Sigmoid colon (tissue), 7 donors: ENCODE measurements around the gene PLK2. TPM values are rescaled to one million over a fixed set of nuclear protein-coding genes. Genes with fewer than 3 reads are reported as not detected.

Source experiments
- DNase-seq: peaks from one replicate; pipeline ENCODE4 v3.0.0-alpha.2; 2019
- H3K27ac ChIP-seq, 4 donors: fragments of 200-600 bp; sonication (generic); one replicate each; pipeline ENCODE4 v1.5.1; 2016 to 2019; ENCODE audit warnings: mild to moderate bottlenecking in 1 of 4
- H3K27me3 ChIP-seq, 3 donors: fragments of 200-600 bp; sonication (generic); one replicate each; pipeline ENCODE4 v1.5.1; 2019; ENCODE audit warnings: mild to moderate bottlenecking in 1 of 3
- H3K36me3 ChIP-seq, 4 donors: fragments of 200-600 bp; sonication (generic); one replicate each; pipeline ENCODE4 v1.5.1; 2016 to 2019
- H3K4me1 ChIP-seq, 4 donors: fragments of 200-600 bp; sonication (generic); one replicate each; pipeline ENCODE4 v1.5.1; 2017 to 2019
- H3K4me3 ChIP-seq, 4 donors: fragments of 200-600 bp; sonication (generic); one replicate each; pipeline ENCODE4 v1.5.1; 2017 to 2019; ENCODE audit warnings: mild to moderate bottlenecking in 2 of 4, moderate library complexity in 1 of 4
- H3K9me3 ChIP-seq, 4 donors: fragments of 200-600 bp in 3 of 4; sonication (generic) in 3 of 4; one replicate each; pipeline versions ENCODE4 v1.5.1 to v1.6.1; 2013 to 2019
- CTCF ChIP-seq, 4 experiments: fragments of 450-650 bp in 3 of 4; fragments of 200-600 bp in 1 of 4; IDR thresholded peaks; one replicate each; pipeline ENCODE4 v1.5.1; 2016 to 2019; ENCODE audit warnings: antibody characterized with exemption in 4 of 4, mild to moderate bottlenecking in 3 of 4, moderate library complexity in 2 of 4
- EP300 ChIP-seq, 4 donors: sonication (generic); formaldehyde crosslinking; IDR thresholded peaks; one replicate each; pipeline ENCODE4 v1.6.1; 2017; ENCODE audit warnings: antibody characterized with exemption in 4 of 4
- POLR2A ChIP-seq, 2 donors: fragments of 450-650 bp; IDR thresholded peaks; one replicate each; pipeline ENCODE4 v1.6.1; 2016; ENCODE audit warnings: antibody characterized with exemption in 2 of 2, mild to moderate bottlenecking in 2 of 2, moderate library complexity in 2 of 2
- POLR2AphosphoS5 ChIP-seq, 4 donors: sonication (generic); formaldehyde crosslinking; IDR thresholded peaks; one replicate each; pipeline ENCODE4 v1.6.1; 2017; ENCODE audit warnings: antibody characterized with exemption in 4 of 4
- WGBS, 2 donors: extraction: QIAGEN DNeasy Blood & Tissue Kit; methylation state at CpG; one replicate each; pipeline ENCODE4 v1.1.7; 2013; 5-methylcytosine and 5-hydroxymethylcytosine counted together
- intact Hi-C: fragments of 100-400 bp; cut with DNase I; formaldehyde crosslinking; loops from one replicate; pipeline ENCODE4 v1.15.1; 2023
- polyA plus RNA-seq, 3 donors: library from polyadenylated mRNA; stranded (reverse); fragments of 200-250 nt; gene quantifications; one replicate each; pipeline ENCODE4 v1.2.3, GENCODE V29; 2013
- total RNA-seq, 4 donors: library from RNA; depleted of rRNA; stranded (reverse); fragments of >200 nt; gene quantifications; one replicate each; pipeline ENCODE4 v1.1.0, GENCODE V29; 2016
- donor health status: healthy with polysubstance abuse.
- donor health status: Bipolar disorder and iron deficiency.
- donor health status: healthy.

The PLK2 gene
- total and polyA plus RNA-seq, 7 donors: 6.4 to 46.3 (median 19.3) TPM

- no peaks in the 10 kb centered on the region for H3K27me3 ChIP-seq
- no peak for TF ChIP-seq CTCF (IDR thresholded peaks at IDR 0.05)
- TF ChIP-seq EP300 (IDR thresholded peaks at IDR 0.05): no peak
- TF ChIP-seq POLR2A (IDR thresholded peaks at IDR 0.05): no peak
- no peak for TF ChIP-seq POLR2AphosphoS5 (IDR thresholded peaks at IDR 0.05)
- intact Hi-C loops: no loop called here
- H3K4me1 ChIP-seq: no peaks in the 10 kb centered on the region
- no peak overlapping the region for H3K27ac ChIP-seq
- WGBS, 2 donors: 80% methylated on average over 2 of the region's 2 CpGs
- H3K4me3 ChIP-seq: no peak overlapping the region
- no peak for DNase-seq
- no peaks in the 10 kb centered on the region for H3K36me3 ChIP-seq
- no peaks in the 10 kb centered on the region for H3K9me3 ChIP-seq
These were observed 12.7 kb downstream of the PLK2 start for GRCh38 chr5:58447226-58447625.

GRCh38 chr5:58446024-58446423 is 13.9 kb downstream of the PLK2 start:
- Histone ChIP-seq H3K4me3 (no peak overlapping the region), H3K27ac (no peak overlapping the region), H3K27me3 (no peaks in the 10 kb centered on the region), H3K36me3 (no peaks in the 10 kb centered on the region), H3K4me1 (no peaks in the 10 kb centered on the region), H3K9me3 (no peaks in the 10 kb centered on the region)
- TF ChIP-seq POLR2AphosphoS5 (IDR thresholded peaks at IDR 0.05): no peak
- no peak for TF ChIP-seq EP300 (IDR thresholded peaks at IDR 0.05)
- no peak for TF ChIP-seq POLR2A (IDR thresholded peaks at IDR 0.05)
- no peak for TF ChIP-seq CTCF (IDR thresholded peaks at IDR 0.05)
- no peak for DNase-seq
- intact Hi-C loops: no loop called here
- WGBS, 2 donors: 86 to 90% methylated on average over 10 of the region's 10 CpGs

GRCh38 chr5:58444805-58445204 is 15.1 kb downstream of the PLK2 start:
- Histone ChIP-seq H3K4me3 (no peak overlapping the region), H3K4me1 (no peaks in the 10 kb centered on the region), H3K27ac (no peak overlapping the region), H3K27me3 (no peaks in the 10 kb centered on the region), H3K36me3 (no peaks in the 10 kb centered on the region), H3K9me3 (no peaks in the 10 kb centered on the region)
- TF ChIP-seq CTCF (IDR thresholded peaks at IDR 0.05) (no peak), POLR2AphosphoS5 (IDR thresholded peaks at IDR 0.05) (no peak), EP300 (IDR thresholded peaks at IDR 0.05) (no peak), POLR2A (IDR thresholded peaks at IDR 0.05) (no peak)
- DNase-seq: no peak
- intact Hi-C loops: no loop called here

- intact Hi-C loops: no loop called here
- WGBS, 2 donors: 43 to 62% methylated on average over 3 of the region's 3 CpGs
- H3K27me3 ChIP-seq: no peaks in the 10 kb centered on the region
- no peak for TF ChIP-seq EP300 (IDR thresholded peaks at IDR 0.05)
- no peak for TF ChIP-seq POLR2A (IDR thresholded peaks at IDR 0.05)
- no peak for TF ChIP-seq CTCF (IDR thresholded peaks at IDR 0.05)
- TF ChIP-seq POLR2AphosphoS5 (IDR thresholded peaks at IDR 0.05): no peak
- no peak for DNase-seq
- H3K4me3 ChIP-seq: no peak overlapping the region
- no peaks in the 10 kb centered on the region for H3K9me3 ChIP-seq
- no peaks in the 10 kb centered on the region for H3K4me1 ChIP-seq
- H3K27ac ChIP-seq: no peak overlapping the region
- H3K36me3 ChIP-seq: no peaks in the 10 kb centered on the region
These were observed 18.9 kb downstream of the PLK2 start for GRCh38 chr5:58440901-58441460.

- no peak for TF ChIP-seq POLR2A (IDR thresholded peaks at IDR 0.05)
- DNase-seq: no peak
- no peaks in the 10 kb centered on the region for H3K9me3 ChIP-seq
- intact Hi-C loops: no loop called here
- 61 to 80% methylated on average over 5 of the region's 5 CpGs for WGBS, 2 donors
- no peak overlapping the region for H3K4me3 ChIP-seq
- H3K27ac ChIP-seq: no peak overlapping the region
- no peaks in the 10 kb centered on the region for H3K36me3 ChIP-seq
- no peaks in the 10 kb centered on the region for H3K27me3 ChIP-seq
- H3K4me1 ChIP-seq: no peaks in the 10 kb centered on the region
These were observed 20.7 kb downstream of the PLK2 start for GRCh38 chr5:58439094-58439644.
